HepG2 (cell line): ENCODE data around the gene INA. TPM values are rescaled to one million over a fixed set of nuclear protein-coding genes. Genes with fewer than 3 reads are reported as not detected.

Experiments used
- ATAC-seq: fragments of 200-7000 bp; cut with Tn5 transposase; 3 replicates; pipeline ENCODE4 v1.9.1; 2020; ENCODE audit warnings: mild to moderate bottlenecking, moderate library complexity
- BruUV-seq: library from RNA; stranded (reverse); fragments of 400-500 nt; replicated peaks from 2 replicates; lab custom pipeline; 2021; lab: Mats Ljungman, UMichigan
- CTCF ChIA-PET: fragments of 300-600 bp; formaldehyde crosslinking; extraction: SDS; loops from one replicate; lab custom pipeline; 2021; ENCODE audit warnings: low total read pairs, inconsistent platforms, low intra/inter-chr PET ratio; lab: Yijun Ruan, JAX
- POLR2A ChIA-PET: fragments of 350-600 bp; sonication (Branson Sonifier 250); formaldehyde crosslinking; loops from one replicate; lab custom pipeline; 2020; ENCODE audit warnings: antibody characterized with exemption, inconsistent platforms; lab: Yijun Ruan, JAX
- DNase-seq: peaks from one replicate; pipeline ENCODE4 v3.0.0-alpha.2; 2015; ENCODE audit warnings: low spot score
- FAIRE-seq: peaks from 3 replicates; lab custom pipeline; 2011; peaks lifted over from hg19 to GRCh38; lab: Jason Lieb, UNC
- H2AFZ ChIP-seq: one replicate; pipeline ENCODE4 v1.6.1; 2011; ENCODE audit warnings: low read length, inconsistent platforms
- H3K27ac ChIP-seq: fragments of 300-600 bp; 3 replicates; pipeline ENCODE4 v1.8.0; 2011; ENCODE audit warnings: mixed run types, mild to moderate bottlenecking, mixed read lengths, low read length, inconsistent platforms; ENCODE audit not compliant: insufficient read depth; ENCODE audit errors: extremely low read length
- H3K27me3 ChIP-seq, 2 experiments: fragments of 200-600 bp in 1 of 2; 2 replicates in 1 of 2; 3 replicates in 1 of 2; pipeline versions ENCODE4 v1.6.0 to v1.8.0; 2011; ENCODE audit warnings: low read length in 2 of 2, mild to moderate bottlenecking in 2 of 2, moderate library complexity in 2 of 2, inconsistent platforms in 1 of 2; ENCODE audit not compliant: insufficient read depth in 2 of 2, control insufficient read depth in 1 of 2
- H3K36me3 ChIP-seq, 2 experiments: fragments of 200-600 bp in 1 of 2; replicated peaks in 1 of 2; 2 replicates in 1 of 2; 3 replicates in 1 of 2; pipeline versions ENCODE4 v1.5.1 to v1.8.0; 2011; ENCODE audit warnings: low read length in 2 of 2, inconsistent platforms in 1 of 2; ENCODE audit not compliant: insufficient read depth in 2 of 2, control insufficient read depth in 1 of 2
- H3K4me1 ChIP-seq: 2 replicates; pipeline ENCODE4 v1.5.1; 2012; ENCODE audit warnings: low read length, inconsistent platforms; ENCODE audit not compliant: insufficient read depth
- H3K4me2 ChIP-seq: 2 replicates; pipeline ENCODE4 v1.6.0; 2011; ENCODE audit warnings: low read depth, low read length, inconsistent platforms
- H3K4me3 ChIP-seq, 3 experiments: fragments of 200-600 bp in 1 of 3; sonication (generic), shearing (Covaris generic) in 1 of 3; replicated peaks in 1 of 3; 2 replicates each; pipeline ENCODE4 v1.5.1; 2011 to 2016; ENCODE audit warnings: low read length in 3 of 3, inconsistent platforms in 2 of 3, low read depth in 2 of 3, mild to moderate bottlenecking in 2 of 3, control low read depth in 1 of 3, mixed read lengths in 1 of 3; ENCODE audit not compliant: insufficient read depth in 1 of 3
- H3K79me2 ChIP-seq: one replicate; pipeline ENCODE4 v1.6.1; 2011; ENCODE audit warnings: low read length, inconsistent platforms; ENCODE audit not compliant: insufficient read depth
- H3K9ac ChIP-seq: 2 replicates; pipeline ENCODE4 v1.6.0; 2011; ENCODE audit warnings: mild to moderate bottlenecking, low read depth, low read length, inconsistent platforms; ENCODE audit not compliant: insufficient read depth
- H3K9me3 ChIP-seq: 2 replicates; pipeline ENCODE4 v1.5.1; 2012; ENCODE audit warnings: mild to moderate bottlenecking, low read length
- H4K20me1 ChIP-seq: 2 replicates; pipeline ENCODE4 v1.6.0; 2011; ENCODE audit warnings: inconsistent platforms, mild to moderate bottlenecking, low read length, moderate library complexity; ENCODE audit not compliant: insufficient read depth
- SSRP1 ChIP-seq: IDR thresholded peaks from 2 replicates; pipeline ENCODE4 v1.6.1; 2016; ENCODE audit warnings: control low read depth
- ZNF281 ChIP-seq: sonication (generic); formaldehyde crosslinking; IDR thresholded peaks from 2 replicates; pipeline ENCODE4 v1.4.0; 2020; ENCODE audit warnings: missing genetic modification reagents, borderline replicate concordance
- WGBS: methylation state at CpG from one replicate; pipeline ENCODE4 v1.1.6; 2017; ENCODE audit warnings: low lambda C conversion rate; 5-methylcytosine and 5-hydroxymethylcytosine counted together
- in situ Hi-C: cut with HindIII; loops from 2 replicates; pipeline ENCODE4 v1.10.0; 2017; ENCODE audit warnings: low pct_unique_long_range_greater_than_20kb; ENCODE audit not compliant: extremely low pct_ligation_motif_present
- intact Hi-C: fragments of 100-400 bp; cut with micrococcal nuclease; formaldehyde crosslinking; loops from one replicate; pipeline ENCODE4 v1.10.0; 2022; ENCODE audit not compliant: unreplicated experiment
- polyA plus RNA-seq, 8 experiments: library from polyadenylated mRNA; depleted of rRNA in 3 of 8; stranded (reverse) in 7 of 8; unstranded in 1 of 8; fragments of >200 nt; fragmentation: Illumina TruSeq in 4 of 8; extraction: Trizol in 4 of 8; gene quantifications; 2 replicates each; pipeline versions ENCODE4 v1.2.1 to v1.2.3, GENCODE V29; 2011 to 2016; ENCODE audit warnings: low read depth in 4 of 8, missing spikeins in 1 of 8, mixed read lengths in 1 of 8; ENCODE audit not compliant: insufficient read depth in 1 of 8
- total RNA-seq, 5 experiments: library from RNA; depleted of rRNA; stranded (reverse); fragments of >200 nt; fragmentation: Illumina TruSeq; extraction: Trizol; gene quantifications; 2 replicates each; pipeline ENCODE4 v1.2.3, GENCODE V29; 2016; ENCODE audit warnings: low read depth in 1 of 5

The INA gene
- total and polyA plus RNA-seq, 2 of the 13 experiments (the other 11 are each of a cell fraction or from before 2014, with no cell fraction given), result 0.04 to 0.13 TPM

- POLR2A ChIA-PET, result interaction anchor here (0.6 kb wide), 1 partner anchor 17 kb away, joined by 3 read pairs; no protein-coding TSS in a partner anchor
Observed at GRCh38 chr10:103281753-103282152, 4.8 kb downstream of the INA start.

More at GRCh38 chr10:103281753-103282152, 4.8 kb downstream of the INA start:
- no peak for ATAC-seq
- H4K20me1 ChIP-seq, result 0 out of 2 replicates have a peak, but pooled peaks cover 3% of the 10 kb centered on the region
- BruUV-seq, result no TSS peak
- H3K4me3 ChIP-seq, result no peak overlapping the region; a peak in 1 of 6 replicates
- peaks cover 5 to 26% of the 10 kb centered on the region in 2 experiments; a peak in 4 of 5 replicates for H3K27me3 ChIP-seq
- intact Hi-C loops (no loop called here), in situ Hi-C loops (no loop called here)
- no peak for DNase-seq
- CTCF ChIA-PET, result no interaction called here
- H3K4me2 ChIP-seq, result no peak overlapping the region; the same call in 1 of the 2 replicates
- peaks cover 8% of the 10 kb centered on the region; the same call in 1 of the 2 replicates for H3K4me1 ChIP-seq
- no peak for FAIRE-seq
- H3K36me3 ChIP-seq, result no peaks in the 10 kb centered on the region
- H3K9me3 ChIP-seq, result no peaks in the 10 kb centered on the region
- 1% methylated on average over 11 of the region's 14 CpGs for WGBS
- no peak overlapping the region for H2AFZ ChIP-seq
- H3K27ac ChIP-seq, result no peak overlapping the region
- no peaks in the 10 kb centered on the region for H3K79me2 ChIP-seq
- peak; percentile 61; the same call in 1 of the 2 replicates for TF ChIP-seq ZNF281
- no peak for TF ChIP-seq SSRP1
- no peak overlapping the region for H3K9ac ChIP-seq
